ENCODE results near the gene HCRTR1.

Gene HCRTR1

DNA sequence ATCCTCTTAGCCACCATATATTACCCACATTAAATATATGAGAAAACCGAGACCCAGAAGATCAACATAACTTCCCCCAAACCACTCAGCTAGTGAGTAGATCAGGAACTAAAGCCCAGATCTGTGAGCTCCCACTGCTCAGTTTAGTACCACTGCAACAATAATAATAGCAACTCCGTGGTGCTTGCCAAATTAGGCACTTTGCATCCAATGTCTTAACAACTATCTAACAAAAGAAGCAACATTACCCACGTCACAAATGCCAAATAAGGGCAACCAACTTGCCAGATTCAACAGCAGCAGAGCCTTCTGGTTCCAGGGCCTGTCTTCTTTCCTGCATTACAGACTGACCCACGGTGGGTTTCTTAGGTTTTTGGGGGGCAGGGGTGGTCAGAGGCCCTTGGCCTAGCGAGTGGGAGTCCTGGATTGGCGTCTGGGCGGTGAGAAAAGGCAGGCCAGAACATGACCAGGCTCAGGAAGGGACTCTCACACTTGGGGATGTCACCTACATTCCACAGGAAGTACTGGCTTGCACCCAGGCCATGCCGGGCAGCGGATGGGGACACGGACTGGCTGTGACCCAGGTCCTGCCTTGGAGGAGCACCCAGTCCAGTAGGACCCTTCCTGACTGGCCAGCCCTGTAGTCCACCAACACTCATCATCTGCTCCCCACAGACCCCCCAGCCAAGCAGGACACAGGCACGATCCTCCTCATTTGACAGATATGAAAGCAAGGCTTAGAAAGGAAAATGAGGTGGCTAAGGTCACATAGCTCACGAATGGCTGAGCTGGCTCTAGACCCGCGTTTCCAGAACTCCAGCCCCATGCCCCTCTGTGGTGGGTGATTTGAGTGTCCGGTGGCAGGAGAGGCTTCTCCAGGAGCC lies 4.6 kb downstream of the HCRTR1 start:
- no peaks in the 10 kb centered on the region for H3K9me2 ChIP-seq (replicated peaks; ENCODE audit: low read depth, low read length)
- no peak overlapping the region for H3K4me2 ChIP-seq (ENCODE audit: low read depth, low read length, poor library complexity, severe bottlenecking)
- no peak overlapping the region for H3K4me3 ChIP-seq (ENCODE audit: low read length, poor library complexity, severe bottlenecking)
- H3K27me3 ChIP-seq (ENCODE audit: insufficient read depth, low read length, poor library complexity, severe bottlenecking): no peaks in the 10 kb centered on the region
- H3F3A ChIP-seq (ENCODE audit: low read depth): no peaks in the 10 kb centered on the region
- H3K9me3 ChIP-seq (ENCODE audit: insufficient read depth, low read depth, low read length): no peaks in the 10 kb centered on the region
- H4K20me1 ChIP-seq (ENCODE audit: insufficient read depth, low read length, poor library complexity, severe bottlenecking): no peaks in the 10 kb centered on the region
- H3K4me1 ChIP-seq (ENCODE audit: insufficient read depth, low read length, poor library complexity, severe bottlenecking): no peaks in the 10 kb centered on the region
- H3K79me2 ChIP-seq (ENCODE audit: insufficient read depth, low read length): no peaks in the 10 kb centered on the region
- H2AFZ ChIP-seq (ENCODE audit: low read length): no peak overlapping the region
- H3K36me3 ChIP-seq (ENCODE audit: insufficient read depth, low read length): peaks cover 6% of the 10 kb centered on the region; the same call in 1 of the 2 replicates
- no peak overlapping the region for H3K9ac ChIP-seq (ENCODE audit: low read depth, low read length, poor library complexity, severe bottlenecking)
- no peak for TF ChIP-seq EZH2phosphoT487 (IDR thresholded peaks at IDR 0.05; ENCODE audit: borderline replicate concordance)
- TF ChIP-seq, protein P1, sequence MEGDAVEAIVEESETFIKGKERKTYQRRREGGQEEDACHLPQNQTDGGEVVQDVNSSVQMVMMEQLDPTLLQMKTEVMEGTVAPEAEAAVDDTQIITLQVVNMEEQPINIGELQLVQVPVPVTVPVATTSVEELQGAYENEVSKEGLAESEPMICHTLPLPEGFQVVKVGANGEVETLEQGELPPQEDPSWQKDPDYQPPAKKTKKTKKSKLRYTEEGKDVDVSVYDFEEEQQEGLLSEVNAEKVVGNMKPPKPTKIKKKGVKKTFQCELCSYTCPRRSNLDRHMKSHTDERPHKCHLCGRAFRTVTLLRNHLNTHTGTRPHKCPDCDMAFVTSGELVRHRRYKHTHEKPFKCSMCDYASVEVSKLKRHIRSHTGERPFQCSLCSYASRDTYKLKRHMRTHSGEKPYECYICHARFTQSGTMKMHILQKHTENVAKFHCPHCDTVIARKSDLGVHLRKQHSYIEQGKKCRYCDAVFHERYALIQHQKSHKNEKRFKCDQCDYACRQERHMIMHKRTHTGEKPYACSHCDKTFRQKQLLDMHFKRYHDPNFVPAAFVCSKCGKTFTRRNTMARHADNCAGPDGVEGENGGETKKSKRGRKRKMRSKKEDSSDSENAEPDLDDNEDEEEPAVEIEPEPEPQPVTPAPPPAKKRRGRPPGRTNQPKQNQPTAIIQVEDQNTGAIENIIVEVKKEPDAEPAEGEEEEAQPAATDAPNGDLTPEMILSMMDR (conservative IDR thresholded peaks at IDR 0.05; ENCODE audit: low read length): no peak

DNA sequence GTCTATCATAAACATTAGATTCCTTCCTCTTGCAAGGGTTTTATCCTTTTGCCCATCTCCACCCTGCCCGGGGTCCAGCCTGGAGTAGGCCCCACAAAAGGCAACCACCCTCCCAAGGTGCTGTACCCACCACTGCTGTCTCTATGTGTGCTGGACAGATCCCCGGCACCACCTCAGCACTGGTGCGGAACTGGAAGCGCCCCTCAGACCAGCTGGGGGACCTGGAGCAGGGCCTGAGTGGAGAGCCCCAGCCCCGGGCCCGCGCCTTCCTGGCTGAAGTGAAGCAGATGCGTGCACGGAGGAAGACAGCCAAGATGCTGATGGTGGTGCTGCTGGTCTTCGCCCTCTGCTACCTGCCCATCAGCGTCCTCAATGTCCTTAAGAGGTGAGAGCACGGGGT lies 5.9 kb downstream of the HCRTR1 start:
- TF ChIP-seq, protein P1 (conservative IDR thresholded peaks at IDR 0.05; ENCODE audit: low read length): no peak
- TF ChIP-seq EZH2phosphoT487 (IDR thresholded peaks at IDR 0.05; ENCODE audit: borderline replicate concordance): no peak

DNA sequence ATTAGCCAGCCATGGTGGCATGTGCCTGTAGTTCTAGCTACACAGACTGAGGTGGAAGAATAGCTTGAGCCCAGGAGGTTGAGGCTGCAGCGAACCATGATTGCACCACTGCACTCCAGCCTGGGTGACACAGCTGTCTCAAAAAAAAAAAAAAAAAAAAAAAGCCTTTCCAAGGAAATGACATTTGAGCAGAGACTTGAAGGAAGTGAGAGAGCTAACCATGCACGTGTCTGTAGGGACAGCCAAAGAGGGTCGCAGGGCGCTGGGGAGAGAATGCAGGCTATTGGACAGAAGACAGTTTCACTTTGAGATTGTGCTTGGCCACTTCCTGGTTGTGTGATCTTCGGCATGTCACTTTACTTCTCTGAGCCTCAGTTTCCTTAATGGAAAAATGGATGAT lies 6.8 kb downstream of the HCRTR1 start:
- no peak overlapping the region for H3K4me2 ChIP-seq (ENCODE audit: low read depth, low read length, poor library complexity, severe bottlenecking)
- no peaks in the 10 kb centered on the region for H3K79me2 ChIP-seq (ENCODE audit: insufficient read depth, low read length)
- no peaks in the 10 kb centered on the region for H3K27me3 ChIP-seq (ENCODE audit: insufficient read depth, low read length, poor library complexity, severe bottlenecking)
- H3K4me3 ChIP-seq (ENCODE audit: low read length, poor library complexity, severe bottlenecking): no peak overlapping the region
- H4K20me1 ChIP-seq (ENCODE audit: insufficient read depth, low read length, poor library complexity, severe bottlenecking): no peaks in the 10 kb centered on the region
- H3K9ac ChIP-seq (ENCODE audit: low read depth, low read length, poor library complexity, severe bottlenecking): no peak overlapping the region
- no peaks in the 10 kb centered on the region for H3K9me3 ChIP-seq (ENCODE audit: insufficient read depth, low read depth, low read length)
- peaks cover 28% of the 10 kb centered on the region; the same call in 1 of the 2 replicates for H3K36me3 ChIP-seq (ENCODE audit: insufficient read depth, low read length)
- H3F3A ChIP-seq (ENCODE audit: low read depth): no peaks in the 10 kb centered on the region
- H3K9me2 ChIP-seq (replicated peaks; ENCODE audit: low read depth, low read length): no peaks in the 10 kb centered on the region
- H2AFZ ChIP-seq (ENCODE audit: low read length): no peak overlapping the region
- no peaks in the 10 kb centered on the region for H3K4me1 ChIP-seq (ENCODE audit: insufficient read depth, low read length, poor library complexity, severe bottlenecking)
- no peak for TF ChIP-seq EZH2phosphoT487 (IDR thresholded peaks at IDR 0.05; ENCODE audit: borderline replicate concordance)
- TF ChIP-seq, protein P1 (conservative IDR thresholded peaks at IDR 0.05; ENCODE audit: low read length): no peak

More for the DNA sequence above, 5.9 kb downstream of the HCRTR1 start:
- Histone ChIP-seq H2AFZ (ENCODE audit: low read length) (no peak overlapping the region), H3F3A (ENCODE audit: low read depth) (no peaks in the 10 kb centered on the region), H3K36me3 (ENCODE audit: insufficient read depth, low read length) (peaks cover 19% of the 10 kb centered on the region; the same call in 1 of the 2 replicates), H3K4me2 (ENCODE audit: low read depth, low read length, poor library complexity, severe bottlenecking) (no peak overlapping the region), H3K4me1 (ENCODE audit: insufficient read depth, low read length, poor library complexity, severe bottlenecking) (no peaks in the 10 kb centered on the region), H3K27me3 (ENCODE audit: insufficient read depth, low read length, poor library complexity, severe bottlenecking) (no peaks in the 10 kb centered on the region), H3K9ac (ENCODE audit: low read depth, low read length, poor library complexity, severe bottlenecking) (no peak overlapping the region), H3K79me2 (ENCODE audit: insufficient read depth, low read length) (no peaks in the 10 kb centered on the region), H3K9me3 (ENCODE audit: insufficient read depth, low read depth, low read length) (no peaks in the 10 kb centered on the region), H4K20me1 (ENCODE audit: insufficient read depth, low read length, poor library complexity, severe bottlenecking) (no peaks in the 10 kb centered on the region), H3K4me3 (ENCODE audit: low read length, poor library complexity, severe bottlenecking) (no peak overlapping the region), H3K9me2 (replicated peaks; ENCODE audit: low read depth, low read length) (no peaks in the 10 kb centered on the region)
